ENCODE data around the gene NCKAP5.

Gene NCKAP5

DNA sequence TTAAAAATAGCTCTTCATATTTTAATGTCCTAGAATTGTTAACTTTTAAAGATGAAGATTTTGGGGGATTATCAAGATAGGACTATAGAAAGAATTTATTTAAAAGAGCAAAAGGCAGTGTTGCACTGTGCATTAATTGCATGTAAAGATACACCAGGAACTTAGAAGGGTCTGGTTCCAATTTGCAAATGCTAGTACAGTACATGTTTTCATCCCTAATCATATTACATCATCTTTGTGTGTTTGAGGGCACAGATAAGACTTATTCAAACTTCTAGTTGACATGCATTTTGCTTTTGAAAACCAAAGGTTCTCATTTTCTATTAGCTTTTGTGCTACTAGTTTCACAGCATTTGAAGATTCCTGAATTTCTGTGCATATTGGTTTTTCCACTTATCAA lies 666.6 kb downstream of the NCKAP5 start:
- DNase-seq, result no peak

DNA sequence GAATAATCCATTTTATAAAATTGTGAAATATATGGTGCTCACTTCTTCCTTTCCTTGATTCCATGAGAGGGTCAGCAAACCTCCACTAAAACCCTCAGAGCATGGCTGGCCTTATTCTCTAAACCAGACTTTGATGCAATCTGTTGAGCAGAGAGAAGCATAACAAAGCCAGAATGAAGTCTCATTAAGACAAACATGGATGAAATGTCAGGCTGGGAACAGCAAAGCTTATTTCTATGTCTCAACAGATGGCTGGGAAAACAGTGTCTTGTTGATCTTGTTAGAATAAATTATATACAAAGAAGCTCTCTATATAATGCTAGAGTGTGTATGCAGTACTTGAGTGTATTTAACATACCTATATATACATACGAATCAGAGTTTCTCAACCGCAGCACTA lies 671.2 kb downstream of the NCKAP5 start:
- no peak for DNase-seq

DNA sequence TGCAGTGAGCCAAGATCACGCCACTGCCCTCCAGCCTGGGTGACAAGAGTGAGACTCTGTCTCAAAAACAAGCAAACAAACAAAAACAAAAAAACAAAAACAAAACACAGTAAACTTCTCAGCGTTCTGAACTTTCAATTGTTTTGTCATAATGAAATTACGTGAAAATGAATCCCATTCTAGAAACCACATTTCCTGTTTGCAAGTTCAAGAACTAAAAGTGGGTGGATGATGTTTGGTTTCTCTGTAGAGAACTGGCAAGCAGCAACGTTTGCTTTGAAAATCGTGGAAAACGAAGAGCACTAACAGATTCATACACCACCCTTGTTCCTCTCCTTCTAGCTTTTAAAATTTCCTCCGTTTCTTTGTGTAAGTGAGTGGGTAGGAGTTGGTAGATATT lies 672.2 kb downstream of the NCKAP5 start:
- peak; percentile 16 for DNase-seq

- no peak for DNase-seq
These were observed 676.8 kb downstream of the NCKAP5 start for GRCh38 chr2:132891498-132891897.

GRCh38 chr2:132886574-132886973 lies 681.7 kb downstream of the NCKAP5 start:
- DNase-seq, result no peak

GRCh38 chr2:132884705-132885104 lies 683.6 kb downstream of the NCKAP5 start:
- DNase-seq, result no peak

DNA sequence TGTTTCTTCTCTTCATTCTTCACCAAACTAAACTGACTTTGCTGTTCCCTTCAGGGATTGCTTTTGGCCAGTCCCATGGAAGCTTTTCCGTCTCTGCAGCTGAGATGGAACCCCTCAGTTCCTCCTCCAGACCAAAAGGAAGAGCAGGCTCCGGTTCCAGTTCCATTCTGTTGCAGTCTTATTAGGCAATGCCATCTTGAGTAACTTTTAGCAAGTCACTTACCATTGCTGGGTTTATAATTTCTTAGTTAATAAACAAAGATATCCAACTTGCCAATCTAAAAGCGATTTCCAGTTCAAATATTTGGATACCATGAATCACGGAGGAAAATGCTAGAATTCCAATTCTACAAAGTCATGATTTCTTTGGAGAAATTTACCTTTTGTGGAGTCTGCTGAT lies 684.0 kb downstream of the NCKAP5 start:
- DNase-seq, result no peak

DNA sequence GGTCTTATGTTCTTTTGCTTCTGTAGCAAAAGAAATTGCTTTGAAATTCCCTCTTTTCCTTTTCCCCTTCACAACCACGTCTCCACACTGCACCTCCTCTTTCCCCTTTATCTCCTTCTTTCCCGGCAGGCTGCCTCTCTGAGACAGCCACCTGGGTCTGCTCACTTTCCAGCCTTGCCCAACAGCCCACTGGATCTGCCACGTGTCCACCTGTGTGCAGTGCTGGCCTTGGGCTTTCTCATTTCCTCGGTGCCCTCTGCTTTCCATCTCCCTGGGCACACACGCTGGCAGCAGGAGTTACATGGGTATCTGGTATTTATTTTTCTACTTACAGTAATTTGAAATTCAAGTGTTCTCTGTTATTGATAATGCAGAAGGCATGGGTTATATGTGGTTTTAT lies 684.8 kb downstream of the NCKAP5 start:
- no peak for DNase-seq

DNA sequence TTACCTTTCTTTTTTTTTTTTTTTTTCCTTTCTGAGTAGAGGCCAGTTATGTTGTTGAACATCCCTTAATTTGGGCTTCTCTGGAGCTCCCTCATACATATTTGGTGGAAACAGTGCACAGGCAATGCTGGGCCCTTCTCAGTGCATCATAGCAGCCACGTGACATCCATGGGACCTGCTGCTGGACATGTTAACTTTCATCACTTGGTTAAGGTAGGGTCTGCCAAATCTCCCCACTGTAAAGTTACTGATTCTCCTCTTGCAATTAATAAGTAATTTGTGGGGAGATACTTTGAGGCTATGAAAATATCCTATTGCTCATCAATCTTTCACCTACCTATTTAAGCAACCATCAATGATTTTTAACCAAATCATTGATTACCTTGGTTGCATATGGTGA lies 686.7 kb downstream of the NCKAP5 start:
- DNase-seq, result no peak

DNA sequence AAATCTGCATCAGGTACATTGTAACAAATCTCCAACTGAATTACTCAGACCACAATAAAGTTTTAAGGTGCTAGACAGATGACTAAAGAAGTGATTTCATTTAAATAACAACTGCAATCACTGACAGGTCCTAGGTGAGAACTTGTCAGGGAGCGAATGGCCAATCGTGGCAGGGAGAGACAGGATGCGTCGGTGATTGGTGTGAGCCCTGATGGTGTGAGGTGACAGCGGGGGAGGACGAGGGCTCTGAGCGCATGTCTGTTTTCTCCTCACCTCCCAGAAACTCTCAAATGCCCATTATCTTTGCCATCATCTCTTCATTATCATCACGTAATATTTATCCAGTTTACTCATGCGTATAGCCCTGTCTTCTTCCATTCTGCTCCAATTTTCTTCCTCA lies 690.3 kb downstream of the NCKAP5 start:
- no peak for DNase-seq

- no peak for DNase-seq
These were observed 691.4 kb downstream of the NCKAP5 start for GRCh38 chr2:132876745-132877391.

DNA sequence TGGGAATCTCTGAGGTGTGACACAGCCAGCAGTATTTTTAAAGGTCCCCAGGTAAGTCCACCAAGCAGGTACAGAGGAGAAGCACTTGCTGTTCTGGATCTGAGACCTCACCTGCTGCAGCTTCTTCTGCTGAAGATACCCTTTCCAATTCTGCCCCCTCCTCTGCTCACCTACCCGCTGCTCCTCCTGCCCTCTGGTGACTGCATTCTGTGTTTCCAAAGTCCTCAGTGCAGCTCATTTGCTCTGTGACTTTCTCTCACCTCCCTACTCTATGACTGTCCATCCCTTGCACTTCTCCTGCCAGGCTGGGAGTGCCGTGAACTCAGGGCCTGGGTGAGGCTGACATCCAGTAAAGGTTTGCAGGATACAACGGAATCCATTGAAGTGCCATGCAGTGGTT lies 693.1 kb downstream of the NCKAP5 start:
- no peak for DNase-seq

DNA sequence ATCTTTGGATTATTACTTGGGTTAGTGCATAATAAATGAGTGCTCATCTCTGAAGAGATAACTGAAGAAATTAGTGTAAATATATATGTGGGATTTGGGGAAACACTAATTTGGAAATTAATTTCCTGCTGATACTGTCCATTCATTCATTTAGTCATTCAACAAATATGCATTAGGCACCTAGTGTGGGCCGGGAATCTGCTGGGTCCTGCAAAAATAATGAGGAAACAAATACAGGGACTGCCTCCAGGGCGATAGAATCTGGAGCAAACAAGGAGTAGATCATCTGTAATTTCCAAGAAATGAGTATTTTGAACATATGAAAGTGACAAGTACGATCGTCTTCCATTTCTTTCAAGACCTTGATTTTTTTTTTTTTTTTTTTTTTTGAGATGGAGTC lies 694.5 kb downstream of the NCKAP5 start:
- no peak for DNase-seq

DNA sequence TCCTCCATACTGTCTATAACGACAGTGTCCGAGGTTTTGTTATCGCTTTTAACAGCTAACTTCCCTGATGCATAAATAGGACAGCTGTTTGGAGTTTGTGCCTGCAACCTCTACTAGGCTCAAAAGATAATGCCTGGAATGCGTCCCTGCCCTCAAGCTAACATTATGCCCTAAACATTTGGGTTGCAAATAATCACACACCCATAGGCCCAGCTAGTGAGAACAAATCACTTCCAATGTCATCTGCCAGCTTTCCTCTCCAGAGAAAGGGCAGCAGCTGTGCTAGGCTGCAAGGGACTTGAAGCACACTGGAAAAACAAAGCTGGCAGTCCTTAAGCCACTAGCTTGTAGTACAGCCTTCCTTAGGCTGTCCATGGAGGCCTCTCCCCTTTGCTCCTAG lies 696.4 kb downstream of the NCKAP5 start:
- no peak for DNase-seq

DNA sequence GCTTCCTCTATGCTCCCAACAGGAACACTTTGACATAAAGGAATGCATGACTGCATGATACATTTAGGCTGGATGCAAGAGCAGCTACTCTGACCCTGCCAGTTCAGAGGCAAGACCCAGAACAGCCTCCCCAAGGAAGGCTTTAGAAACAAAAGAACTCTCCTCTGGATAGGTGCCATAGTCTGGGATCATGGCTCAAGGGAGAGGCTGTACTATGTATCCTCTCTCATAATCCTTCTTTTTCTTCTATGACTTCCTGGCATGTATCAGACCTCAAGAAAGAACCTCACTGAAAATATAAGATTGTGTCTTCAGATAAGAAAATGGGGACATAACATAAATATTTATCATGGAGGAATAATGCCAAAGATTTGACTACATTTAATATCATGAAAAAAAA lies 704.3 kb downstream of the NCKAP5 start:
- DNase-seq, result no peak

DNA sequence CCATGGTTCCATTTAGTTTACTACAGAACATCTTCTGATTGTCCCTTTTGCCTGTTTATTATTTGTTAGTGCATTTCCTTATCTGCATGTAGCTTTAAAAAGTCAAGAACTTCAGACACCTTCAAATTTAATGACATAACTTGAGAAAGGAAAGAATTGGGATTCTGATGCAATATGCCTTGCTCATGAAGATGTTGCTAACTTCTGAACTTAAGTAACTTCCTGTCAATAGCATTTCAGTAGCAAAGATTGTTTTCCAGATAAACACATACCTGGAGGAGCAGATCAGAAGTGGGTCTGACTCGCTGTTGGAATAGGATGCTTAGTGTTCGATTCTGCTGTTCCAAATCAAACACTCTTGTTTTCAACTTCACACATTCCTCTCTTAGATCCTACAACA lies 708.0 kb downstream of the NCKAP5 start:
- no peak for DNase-seq

GRCh38 chr2:132859590-132859989 lies 708.7 kb downstream of the NCKAP5 start:
- no peak for DNase-seq

GRCh38 chr2:132857319-132857718 lies 710.9 kb downstream of the NCKAP5 start:
- DNase-seq, result no peak

DNA sequence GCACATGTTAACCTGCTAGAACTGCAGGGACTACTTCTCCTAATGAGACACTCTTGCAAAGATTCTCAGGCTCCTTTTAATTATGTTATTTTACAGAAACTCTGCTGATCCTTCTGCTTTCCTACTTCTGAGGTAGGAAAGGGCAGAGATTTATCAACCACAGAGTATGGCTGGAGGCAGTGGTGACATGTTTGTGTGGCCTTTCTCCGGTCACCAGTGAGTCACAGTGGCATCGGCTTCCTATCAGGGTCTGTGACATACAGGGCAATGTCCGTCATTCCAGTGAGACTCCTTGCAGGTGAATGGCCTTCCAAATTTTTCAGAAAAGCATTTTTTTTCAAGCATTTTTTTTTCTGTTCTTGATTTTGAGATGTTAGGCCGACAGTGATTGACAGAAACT lies 717.6 kb downstream of the NCKAP5 start:
- DNase-seq, result no peak

- DNase-seq, result no peak
These were observed 719.1 kb downstream of the NCKAP5 start for GRCh38 chr2:132849118-132849517.

DNA sequence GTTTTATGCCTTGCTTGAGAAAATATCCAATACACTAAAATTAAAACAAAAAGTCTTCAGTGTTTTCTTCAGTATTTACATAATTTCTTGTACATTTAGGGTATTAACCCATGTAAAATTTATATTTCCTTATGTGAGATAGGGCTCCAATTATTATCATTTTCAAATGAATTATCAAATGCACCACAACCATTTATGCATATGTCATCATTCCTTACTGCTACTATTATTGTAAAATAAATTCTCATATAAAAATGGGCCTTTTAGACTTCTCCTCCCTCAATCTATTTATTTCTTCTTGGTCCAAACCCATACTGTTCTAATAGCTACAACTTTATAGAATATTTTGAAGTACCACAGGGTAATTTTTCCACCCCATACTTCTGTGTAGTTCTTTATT lies 722.9 kb downstream of the NCKAP5 start:
- no peak for DNase-seq

DNA sequence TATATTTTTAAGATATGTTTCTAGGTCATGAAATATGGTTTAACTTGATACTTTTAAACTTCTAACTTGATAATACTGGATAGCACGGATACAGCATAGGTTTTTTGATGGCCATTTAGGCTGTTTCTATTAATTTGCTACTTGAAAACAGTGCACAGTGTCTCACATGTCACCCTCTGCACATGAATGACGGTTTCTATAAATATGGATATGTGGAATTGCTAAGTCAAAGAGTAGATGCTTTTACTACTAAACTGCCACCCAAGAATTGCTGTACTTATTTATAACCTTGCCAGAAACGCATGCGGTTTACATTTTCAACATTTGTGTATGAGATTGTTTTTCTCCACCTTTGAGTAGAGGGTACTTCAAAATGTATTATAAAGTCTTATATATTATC lies 723.7 kb downstream of the NCKAP5 start:
- DNase-seq, result no peak

DNA sequence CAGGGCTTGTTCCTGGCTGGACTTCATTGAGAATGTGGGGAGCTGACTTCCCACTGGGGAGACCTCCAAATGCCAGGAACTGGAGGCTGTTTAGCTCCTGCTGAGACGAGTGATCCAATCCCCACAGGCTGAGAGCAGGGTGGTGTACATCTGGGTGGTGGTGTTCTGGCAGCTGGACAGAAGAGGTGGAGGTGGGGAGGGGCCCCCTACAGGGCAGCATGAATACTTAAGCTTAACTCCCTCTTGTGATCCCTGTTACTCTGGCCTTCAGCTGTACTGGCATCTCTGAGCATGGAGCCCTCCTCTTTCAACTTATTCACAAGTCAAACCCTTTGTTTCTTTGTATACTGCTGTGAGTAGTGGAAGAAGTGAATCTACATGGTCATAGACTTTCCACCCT lies 730.5 kb downstream of the NCKAP5 start:
- DNase-seq, result no peak

DNA sequence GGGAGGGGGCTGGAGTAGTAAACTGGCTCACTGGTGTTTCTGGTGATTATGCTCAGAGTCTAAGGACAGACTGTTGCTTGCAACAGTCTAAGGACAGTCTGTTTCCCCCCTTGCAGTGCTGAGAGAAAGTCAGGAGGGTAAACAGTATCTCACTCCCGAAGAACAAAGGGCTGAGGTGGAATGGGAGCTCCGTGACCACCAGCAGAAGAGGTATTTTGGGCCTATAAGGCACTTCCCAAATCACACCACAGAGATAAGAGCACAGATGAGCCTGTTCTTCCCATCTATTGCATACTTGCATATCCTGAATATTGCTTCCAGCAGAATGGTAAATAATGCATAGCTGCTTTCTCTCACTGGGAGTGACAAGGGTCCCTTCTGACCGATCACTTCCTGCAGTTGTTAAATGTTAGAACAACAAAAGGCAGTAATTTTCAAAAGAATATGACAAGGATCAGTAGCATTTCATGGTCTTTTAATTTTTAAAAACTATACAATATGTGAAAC lies 737.9 kb downstream of the NCKAP5 start:
- DNase-seq, result no peak

- DNase-seq, result no peak
These were observed 742.7 kb downstream of the NCKAP5 start for GRCh38 chr2:132825601-132826000.

DNA sequence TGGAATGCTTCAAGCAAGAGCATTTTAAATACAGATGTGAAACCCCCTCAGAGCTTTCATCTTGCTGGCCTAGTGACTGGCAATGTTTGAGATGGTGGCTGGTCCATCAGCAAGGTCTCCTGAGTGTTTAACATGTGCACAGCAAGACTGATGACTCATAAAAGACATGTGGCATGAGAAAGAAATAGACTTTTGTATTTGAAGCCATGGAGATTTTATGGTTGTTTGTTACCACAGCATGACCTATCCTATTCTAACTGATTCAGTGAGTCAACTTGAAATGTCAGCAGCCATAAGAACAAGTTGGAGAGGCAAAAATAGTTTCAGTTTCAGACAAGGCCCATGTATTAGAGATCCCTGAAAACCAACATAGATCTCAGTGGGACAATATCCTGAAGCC lies 743.5 kb downstream of the NCKAP5 start:
- DNase-seq, result no peak
